ENCODE results near the gene CD3G. TPM values are rescaled to one million over a fixed set of nuclear protein-coding genes. Genes with fewer than 3 reads are reported as not detected.
"Not testable (repeated sequence)": the region's sequence is repeated elsewhere in the genome, so short reads cannot be mapped to it uniquely, and the experiment has no call there.

The CD3G gene
- total RNA-seq, 1 experiment from 2014 or later = not detected

DNA sequence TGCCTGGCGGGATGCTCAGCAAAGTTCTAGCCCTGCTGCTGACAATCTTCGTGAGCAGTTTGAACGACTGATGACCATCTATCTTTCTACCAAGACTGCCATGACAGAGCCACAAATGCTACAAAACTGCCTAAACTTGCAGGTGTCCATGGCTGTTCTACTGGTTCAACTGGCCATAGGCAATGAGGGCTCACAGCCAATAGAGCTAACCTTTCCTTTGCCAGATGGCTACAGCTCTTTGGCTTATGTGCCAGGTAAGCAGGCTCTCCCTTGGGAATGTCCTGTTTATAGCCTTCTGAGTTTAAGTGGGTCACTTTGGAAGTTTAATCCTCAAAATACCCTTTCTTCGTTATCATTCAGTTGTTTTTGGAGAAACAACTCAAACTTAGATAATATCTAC lies 35.4 kb downstream of the CD3G start:
- DNase-seq (ENCODE audit: low read depth) = no peak

- DNase-seq (ENCODE audit: low read depth) = no peak
These were observed 36.4 kb downstream of the CD3G start for GRCh38 chr11:118380571-118380970.

DNA sequence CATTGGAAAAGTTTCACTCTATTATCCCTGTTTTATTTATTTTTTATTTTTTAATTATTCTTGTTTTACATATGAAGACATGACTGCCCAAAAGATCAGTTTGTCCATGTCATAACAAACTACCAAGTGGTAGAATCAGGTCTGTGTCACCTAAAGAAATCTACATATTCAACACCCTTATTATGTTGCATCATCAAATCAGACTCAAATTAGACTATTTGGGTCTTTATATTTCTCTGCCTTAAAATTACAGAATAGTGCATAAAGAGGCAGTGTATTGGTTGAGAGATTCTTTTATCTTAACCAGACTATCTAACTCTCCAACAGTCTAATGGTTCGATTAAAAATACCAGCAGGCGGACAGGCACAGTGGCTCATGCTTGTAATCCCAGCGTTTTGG lies 38.8 kb downstream of the CD3G start:
- DNase-seq (ENCODE audit: low read depth) = no peak

DNA sequence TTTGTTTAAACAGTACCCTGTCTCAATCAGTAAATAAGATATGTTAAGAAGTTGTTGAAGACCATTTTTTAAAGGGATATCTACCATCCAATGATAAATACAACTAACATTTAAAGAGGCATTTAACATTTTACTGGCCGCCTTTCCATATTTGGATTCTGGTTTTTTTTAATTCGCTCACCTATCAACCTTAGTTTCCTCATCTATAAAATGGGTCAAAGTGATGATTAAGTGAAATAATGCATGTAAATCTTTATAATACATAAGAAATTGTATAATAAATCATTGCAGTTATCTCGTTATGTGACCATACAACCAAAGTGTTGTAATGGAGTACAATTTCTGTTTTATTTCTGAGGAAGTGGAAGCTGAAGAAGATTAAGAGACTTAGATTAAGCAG lies 39.5 kb downstream of the CD3G start:
- DNase-seq (ENCODE audit: low read depth) = no peak

DNA sequence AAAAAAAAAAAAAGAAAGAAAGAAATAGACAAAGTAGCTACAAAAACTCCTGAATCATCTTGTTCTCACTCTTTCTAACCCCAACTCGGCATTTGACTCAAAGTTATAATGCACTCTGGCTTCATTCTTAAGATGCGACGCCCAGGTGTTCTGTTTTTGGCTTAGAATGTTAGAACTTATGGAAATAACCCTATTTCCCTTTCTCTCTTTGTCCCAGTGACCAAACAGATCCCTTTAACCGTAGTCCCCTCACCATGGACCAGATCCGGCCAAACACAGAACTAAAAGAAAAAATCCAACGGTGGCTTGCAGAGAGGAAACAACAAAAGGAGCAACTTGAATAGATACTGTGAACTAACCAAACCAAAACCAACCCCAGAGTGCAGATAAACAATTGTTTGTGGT lies 52.0 kb downstream of the CD3G start:
- no peak for DNase-seq (ENCODE audit: low read depth)

DNA sequence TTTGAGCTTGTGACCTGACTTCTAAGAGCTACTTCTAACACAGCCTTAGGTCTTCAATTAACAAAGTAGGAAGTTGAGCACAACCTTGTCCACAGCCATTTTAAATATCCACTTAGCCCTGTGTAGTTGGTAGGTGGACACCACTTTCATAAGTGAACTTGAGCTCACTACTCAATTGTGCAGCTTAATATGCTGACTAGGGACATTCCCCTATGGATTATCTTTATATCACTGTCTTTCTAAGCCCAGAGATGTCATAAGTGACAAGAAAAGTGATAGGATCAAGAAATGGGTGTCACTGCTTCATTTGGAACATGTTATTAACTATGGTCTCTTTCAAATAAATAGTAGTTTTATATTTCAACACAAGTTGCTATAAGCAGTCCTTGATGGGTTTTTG lies 53.3 kb downstream of the CD3G start:
- DNase-seq (ENCODE audit: low read depth) = no peak

- no peak for DNase-seq (ENCODE audit: low read depth)
These were observed 54.8 kb downstream of the CD3G start for GRCh38 chr11:118398791-118399559.

DNA sequence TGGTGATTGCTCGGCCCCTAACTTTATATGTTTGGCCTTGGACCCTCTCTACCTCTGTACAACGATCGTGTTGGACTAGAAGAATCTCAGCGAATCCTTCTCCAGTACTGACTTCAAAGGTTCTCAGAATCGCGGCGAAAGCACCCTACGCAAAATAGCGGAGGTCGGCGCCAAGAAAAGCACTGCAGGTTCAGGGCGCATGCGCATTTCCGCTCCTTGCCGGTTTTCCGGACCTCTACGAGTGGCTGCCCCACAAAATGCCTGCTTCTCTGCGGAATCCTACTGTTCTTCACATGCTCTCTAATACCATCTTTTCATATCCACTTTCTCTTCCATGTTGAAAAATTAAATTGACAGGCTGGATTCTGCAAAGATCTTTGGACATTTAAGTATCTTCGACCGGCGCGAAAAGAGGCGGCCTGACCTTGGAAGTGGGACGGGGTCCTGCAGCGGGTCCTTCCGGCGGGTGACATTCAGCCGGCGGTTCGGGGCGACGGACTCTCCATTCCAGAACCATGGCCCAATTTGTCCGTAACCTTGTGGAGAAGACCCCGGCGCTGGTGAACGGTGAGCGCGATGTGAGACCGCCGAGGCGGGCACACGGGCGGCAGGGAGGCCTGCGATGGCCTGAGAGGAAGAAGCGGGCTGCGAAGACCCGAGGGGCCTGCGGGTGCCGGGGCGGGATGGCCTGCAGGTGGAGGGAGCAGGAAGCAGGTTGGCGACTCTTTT lies 57.2 kb downstream of the CD3G start, which contains the start of gene ATP5MG:
ATP5MG (plus strand) TSS at position 456 of the 729 bp plus-strand sequence; CDS start at position 516, 60 bp downstream.
- peak; percentile 91 for DNase-seq (ENCODE audit: low read depth)

GRCh38 chr11:118401880-118402590 lies 57.9 kb downstream of the CD3G start:
- DNase-seq (ENCODE audit: low read depth) = peak; percentile 6

DNA sequence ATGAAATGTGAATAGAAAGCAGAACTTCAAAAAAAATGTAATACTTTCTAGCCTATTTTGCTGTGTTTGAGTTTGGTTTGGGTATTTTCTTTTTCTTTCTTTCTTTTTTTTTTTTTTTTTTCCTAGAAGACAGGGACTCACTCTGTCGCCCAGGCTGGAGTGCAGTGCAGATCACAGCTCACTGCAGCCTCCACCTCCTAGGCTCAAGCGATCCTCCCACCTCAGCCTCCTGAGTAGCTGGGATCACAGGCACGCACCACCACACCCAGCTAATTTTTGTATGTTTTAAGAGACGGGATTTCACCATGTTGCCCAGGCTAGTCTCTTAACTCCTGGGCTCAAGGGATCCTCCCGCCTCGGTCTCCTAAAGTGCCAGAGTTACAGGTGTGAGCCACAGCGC lies 58.5 kb downstream of the CD3G start:
- DNase-seq (ENCODE audit: low read depth) = not testable (repeated sequence)

Other genes with a start within 250 kb of the CD3G start
- gene SCN4B, start 191.5 kb upstream of the CD3G start, total RNA-seq (2014; rRNA removed; shearing (Covaris generic)) = 0.57 and 1.2 TPM in 2 replicates
- gene SCN2B, start 167.7 kb upstream of the CD3G start, total RNA-seq (2014; rRNA removed; shearing (Covaris generic)) = not detected in 2 replicates
- gene JAML, start 119.3 kb upstream of the CD3G start, total RNA-seq (2014; rRNA removed; shearing (Covaris generic)) = not detected in 2 replicates
- gene MPZL3, start 92.0 kb upstream of the CD3G start, total RNA-seq (2014; rRNA removed; shearing (Covaris generic)) = 5.0 and 7.1 TPM in 2 replicates
- 0.17 TPM in 1 of 2 replicates, not detected in the other for gene MPZL2, start 80.0 kb upstream of the CD3G start, total RNA-seq (2014; rRNA removed; shearing (Covaris generic))
- gene CD3E, start 39.6 kb upstream of the CD3G start, total RNA-seq (2014; rRNA removed; shearing (Covaris generic)) = not detected in 2 replicates
- 0.51 TPM in 1 of 2 replicates, not detected in the other for gene CD3D, start 1.6 kb upstream of the CD3G start, total RNA-seq (2014; rRNA removed; shearing (Covaris generic))
- 33.8 and 34.7 TPM in 2 replicates for gene UBE4A, start 15.3 kb downstream of the CD3G start, total RNA-seq (2014; rRNA removed; shearing (Covaris generic))
- 66.2 and 69.5 TPM in 2 replicates for gene ATP5MG, start 57.3 kb downstream of the CD3G start, total RNA-seq (2014; rRNA removed; shearing (Covaris generic))
- gene KMT2A, start 92.1 kb downstream of the CD3G start, total RNA-seq (2014; rRNA removed; shearing (Covaris generic)) = 13.2 and 19.1 TPM in 2 replicates
- 0.69 TPM in 1 of 2 replicates, not detected in the other for gene TTC36, start 183.1 kb downstream of the CD3G start, total RNA-seq (2014; rRNA removed; shearing (Covaris generic))
- gene TMEM25, start 186.8 kb downstream of the CD3G start, total RNA-seq (2014; rRNA removed; shearing (Covaris generic)) = 2.8 and 8.7 TPM in 2 replicates
- gene IFT46, start 221.6 kb downstream of the CD3G start, total RNA-seq (2014; rRNA removed; shearing (Covaris generic)) = 28.4 and 28.6 TPM in 2 replicates
- gene ARCN1, start 228.1 kb downstream of the CD3G start, total RNA-seq (2014; rRNA removed; shearing (Covaris generic)) = 131 and 135 TPM in 2 replicates